HG03520 (cell line): ENCODE measurements around the gene GLUL.

Source experiments
- ATAC-seq: cut with Tn5 transposase; IDR thresholded peaks from one replicate; pipeline ENCODE4 v1.9.1; 2021; ENCODE audit warnings: mild to moderate bottlenecking, moderate library complexity; ENCODE audit not compliant: unreplicated experiment

GLUL gene

DNA sequence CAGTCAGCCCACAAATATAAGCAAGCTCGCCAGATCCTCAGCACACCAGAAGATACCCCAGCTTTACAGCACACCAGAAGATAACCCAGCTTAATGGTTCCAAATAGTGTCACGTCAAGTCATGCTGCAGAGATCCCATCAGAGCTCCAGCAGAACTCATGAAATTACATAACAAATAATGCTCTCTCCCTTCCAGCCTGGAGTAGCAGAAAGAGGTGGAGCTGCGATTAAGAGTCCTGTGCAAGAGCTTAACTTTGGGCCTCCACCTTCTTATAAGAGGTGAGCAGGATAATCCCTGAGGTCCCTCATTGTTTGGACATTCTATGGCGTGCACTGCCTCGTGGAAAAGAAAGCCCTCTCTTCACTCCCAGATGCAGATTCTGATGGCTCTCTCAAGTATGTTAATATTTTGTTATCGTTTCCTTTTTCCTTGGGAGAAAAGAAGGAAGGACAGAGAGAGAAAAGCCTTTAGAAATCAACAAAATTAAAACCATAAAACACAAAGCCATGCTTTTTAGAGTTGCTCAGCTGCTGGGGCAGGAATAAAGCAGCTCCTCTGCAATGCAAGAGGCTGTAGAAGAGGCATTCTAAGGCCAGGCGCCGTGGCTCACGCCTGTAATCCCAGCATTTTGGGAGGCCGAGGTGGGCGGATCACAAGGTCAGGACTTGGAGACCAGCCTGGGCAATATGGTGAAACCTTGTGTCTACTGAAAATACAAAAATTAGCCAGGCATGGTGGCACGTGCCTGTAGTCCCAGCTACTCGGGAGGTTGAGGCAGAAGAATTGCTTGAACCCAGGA is 59.1 kb downstream of the GLUL start:
- ATAC-seq, result no peak
